ENCODE results near the gene CASP7. TPM values are rescaled to one million over a fixed set of nuclear protein-coding genes. Genes with fewer than 3 reads are reported as not detected.

Gene CASP7
- total and polyA plus RNA-seq, 2 donors (not counting 1 experiment from before 2014, with no cell fraction given) = 5.7 to 23.9 TPM

GRCh38 chr10:113683300-113683699 lies 3.6 kb downstream of the CASP7 start:
- intact Hi-C loops (cut with micrococcal nuclease) = loop anchor here (10.0 kb wide), 2 partner anchors 342 to 812 kb away; no protein-coding TSS in a partner anchor
- no peak overlapping the region for H2AFZ ChIP-seq (ENCODE audit: insufficient read depth, low read depth, low read length, poor library complexity, severe bottlenecking)
- Mint-ChIP-seq H3K9me3 (ENCODE audit: insufficient read depth) (peaks cover 22% of the 10 kb centered on the region), H3K27ac (peak overlapping the region; percentile 1), H3K27me3 (no peaks in the 10 kb centered on the region), H3K4me1 (peaks cover 63% of the 10 kb centered on the region), H3K4me3 (peak overlapping the region; percentile 10)
- H3K27ac ChIP-seq (ENCODE audit: low read length in 2 of 2) = no peak overlapping the region
- no CpG with 5 or more reads among the region's 2 CpGs for WGBS (ENCODE audit: insufficient coverage)
- H4K20me1 ChIP-seq (ENCODE audit: control insufficient read depth, insufficient read depth, low read length, poor library complexity, severe bottlenecking) = peaks cover 4% of the 10 kb centered on the region
- no peak overlapping the region for H3K4me3 ChIP-seq (ENCODE audit: control extremely low read depth in 1 of 5, extremely low read depth in 1 of 5, insufficient read depth in 1 of 5, low read depth in 2 of 5, low read length in 4 of 5)
- H3K9ac ChIP-seq (ENCODE audit: low read length) = no peak overlapping the region
- H3K9me3 ChIP-seq (ENCODE audit: control extremely low read depth in 1 of 3, control insufficient read depth in 2 of 3, insufficient read depth in 1 of 3, low read length in 2 of 3) = peaks cover 5 to 20% (median 5%) of the 10 kb centered on the region in 3 donors
- H3K4me2 ChIP-seq (replicated peaks; ENCODE audit: low read depth, low read length, poor library complexity, severe bottlenecking) = no peak overlapping the region
- DNase-seq = peak; percentile 21
- H3K27me3 ChIP-seq (replicated peaks in 1 of 4; ENCODE audit: control extremely low read depth in 1 of 4, control insufficient read depth in 3 of 4, insufficient read depth in 4 of 4, low read length in 3 of 4) = no peaks in the 10 kb centered on the region
- H3K79me2 ChIP-seq (ENCODE audit: control insufficient read depth, insufficient read depth, low read length) = peaks cover 77% of the 10 kb centered on the region
- ATAC-seq (ENCODE audit: low read depth) = no peak
- ChIA-PET POLR2A (interaction anchor here (0.7 kb wide), 1 partner anchor 350 kb away, joined by 4 read pairs; no protein-coding TSS in a partner anchor), CTCF (interaction anchor here (0.6 to 0.9 kb wide), 2 partner anchors 97 to 621 kb away, joined by 3 read pairs; no protein-coding TSS in a partner anchor)
- peaks cover 29 to 30% of the 10 kb centered on the region in 2 donors for H3K4me1 ChIP-seq (ENCODE audit: control insufficient read depth in 2 of 2, insufficient read depth in 2 of 2, low read length in 2 of 2)
- H3K36me3 ChIP-seq (replicated peaks in 1 of 2; ENCODE audit: control extremely low read depth in 1 of 2, control insufficient read depth in 1 of 2, extremely low read depth in 1 of 2, insufficient read depth in 2 of 2, low read length in 1 of 2) = no peaks in the 10 kb centered on the region
- TF ChIP-seq EZH2 (IDR thresholded peaks at IDR 0.05; ENCODE audit: borderline replicate concordance, insufficient read depth, low read depth, low read length, poor library complexity, severe bottlenecking) (no peak), CTCF (IDR thresholded peaks at IDR 0.05) (no peak)

- Mint-ChIP-seq H3K4me1 (peaks cover 58% of the 10 kb centered on the region), H3K4me3 (no peak overlapping the region), H3K9me3 (ENCODE audit: insufficient read depth) (peaks cover 26% of the 10 kb centered on the region), H3K27ac (no peak overlapping the region), H3K27me3 (no peaks in the 10 kb centered on the region)
- Histone ChIP-seq H3K27ac (ENCODE audit: low read length in 2 of 2) (peak overlapping the region in 1 of 2 donors; percentile 29), H3K4me1 (ENCODE audit: control insufficient read depth in 2 of 2, insufficient read depth in 2 of 2, low read length in 2 of 2) (peaks cover 14 to 16% of the 10 kb centered on the region in 2 donors), H4K20me1 (ENCODE audit: control insufficient read depth, insufficient read depth, low read length, poor library complexity, severe bottlenecking) (peaks cover 11% of the 10 kb centered on the region), H3K4me2 (replicated peaks; ENCODE audit: low read depth, low read length, poor library complexity, severe bottlenecking) (no peak overlapping the region), H3K79me2 (ENCODE audit: control insufficient read depth, insufficient read depth, low read length) (peaks cover 90% of the 10 kb centered on the region), H2AFZ (ENCODE audit: insufficient read depth, low read depth, low read length, poor library complexity, severe bottlenecking) (no peak overlapping the region), H3K36me3 (replicated peaks in 1 of 2; ENCODE audit: control extremely low read depth in 1 of 2, control insufficient read depth in 1 of 2, extremely low read depth in 1 of 2, insufficient read depth in 2 of 2, low read length in 1 of 2) (peaks cover 0 to 1% of the 10 kb centered on the region in 2 experiments), H3K27me3 (replicated peaks in 1 of 4; ENCODE audit: control extremely low read depth in 1 of 4, control insufficient read depth in 3 of 4, insufficient read depth in 4 of 4, low read length in 3 of 4) (no peaks in the 10 kb centered on the region), H3K9ac (ENCODE audit: low read length) (no peak overlapping the region), H3K4me3 (ENCODE audit: control extremely low read depth in 1 of 5, extremely low read depth in 1 of 5, insufficient read depth in 1 of 5, low read depth in 2 of 5, low read length in 4 of 5) (no peak overlapping the region), H3K9me3 (ENCODE audit: control extremely low read depth in 1 of 3, control insufficient read depth in 2 of 3, insufficient read depth in 1 of 3, low read length in 2 of 3) (peaks cover 8 to 22% (median 8%) of the 10 kb centered on the region in 3 donors)
- CTCF ChIA-PET = interaction anchor here (1.2 kb wide), 1 partner anchor 20 kb away, joined by 5 read pairs; no protein-coding TSS in a partner anchor
- DNase-seq (no peak), ATAC-seq (ENCODE audit: low read depth) (no peak)
- intact Hi-C loops (cut with micrococcal nuclease) = loop anchor here (10.0 kb wide), 2 partner anchors 339 to 809 kb away; no protein-coding TSS in a partner anchor
- WGBS (ENCODE audit: insufficient coverage) = no CpG with 5 or more reads among the region's 3 CpGs
- TF ChIP-seq CTCF (IDR thresholded peaks at IDR 0.05) (no peak), EZH2 (IDR thresholded peaks at IDR 0.05; ENCODE audit: borderline replicate concordance, insufficient read depth, low read depth, low read length, poor library complexity, severe bottlenecking) (no peak)
- POLR2A ChIA-PET = no interaction called here
Measured at GRCh38 chr10:113686028-113686427, 6.3 kb downstream of the CASP7 start.

All from B cell (primary cell).